ENCODE data around the gene KNL1. TPM values are rescaled to one million over a fixed set of nuclear protein-coding genes. Genes with fewer than 3 reads are reported as not detected.

The KNL1 gene
- total RNA-seq, 4 donors from 2014 or later, result 6.6 to 26.6 (median 12.8) TPM

DNA sequence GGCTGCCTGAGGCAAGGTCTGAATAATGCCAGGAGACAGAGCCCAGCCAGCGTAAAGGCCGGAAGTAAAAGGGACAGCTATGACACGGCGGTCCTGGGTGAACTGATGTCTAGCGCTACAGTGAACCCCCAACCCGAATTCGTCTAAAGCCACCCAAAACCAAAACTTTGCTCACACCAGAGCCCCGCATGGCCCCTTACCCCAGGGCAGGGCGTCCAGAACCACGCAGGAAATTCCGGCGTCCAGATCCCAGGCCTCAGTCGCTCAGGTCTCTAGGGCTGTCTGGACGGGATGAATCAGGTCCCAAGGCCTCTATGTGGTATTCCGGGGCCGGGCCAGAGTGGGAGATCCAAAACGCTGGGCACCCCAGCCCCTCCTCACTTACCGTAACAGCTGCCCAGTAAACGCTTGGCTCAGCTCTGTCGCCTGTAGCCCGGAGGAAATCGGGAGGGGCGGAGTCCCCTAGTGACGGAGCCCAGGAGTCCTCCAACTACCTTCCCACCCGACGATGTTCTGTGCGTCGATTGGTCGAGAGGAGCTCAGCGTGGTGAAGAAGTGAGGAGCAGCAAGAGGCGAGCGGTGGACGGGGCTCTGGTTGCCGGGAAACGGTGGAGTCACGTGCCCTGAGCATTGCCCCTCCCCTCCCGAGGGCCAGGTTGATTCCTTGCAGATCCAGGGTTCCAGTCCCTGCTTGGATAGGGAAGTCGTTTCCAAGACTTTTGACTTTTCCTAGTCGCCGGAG is 29.3 kb upstream of the KNL1 start, which contains the start of gene CCDC32:
TSS of gene CCDC32 (minus strand) at position 452 of the 742 bp plus-strand sequence. CDS start 2,027 bp downstream, outside the sequence.
- no peaks in the 10 kb centered on the region for H3K9me3 ChIP-seq
- peaks cover 0 to 24% (median 4%) of the 10 kb centered on the region in 4 donors for H3K4me1 ChIP-seq
- peak within 1 kb of the TSS; percentile 93 to 97 (median 96) for H3K27ac ChIP-seq
- peak; percentile 97 to 99 (median 98) for DNase-seq
- TF ChIP-seq, protein P1, sequence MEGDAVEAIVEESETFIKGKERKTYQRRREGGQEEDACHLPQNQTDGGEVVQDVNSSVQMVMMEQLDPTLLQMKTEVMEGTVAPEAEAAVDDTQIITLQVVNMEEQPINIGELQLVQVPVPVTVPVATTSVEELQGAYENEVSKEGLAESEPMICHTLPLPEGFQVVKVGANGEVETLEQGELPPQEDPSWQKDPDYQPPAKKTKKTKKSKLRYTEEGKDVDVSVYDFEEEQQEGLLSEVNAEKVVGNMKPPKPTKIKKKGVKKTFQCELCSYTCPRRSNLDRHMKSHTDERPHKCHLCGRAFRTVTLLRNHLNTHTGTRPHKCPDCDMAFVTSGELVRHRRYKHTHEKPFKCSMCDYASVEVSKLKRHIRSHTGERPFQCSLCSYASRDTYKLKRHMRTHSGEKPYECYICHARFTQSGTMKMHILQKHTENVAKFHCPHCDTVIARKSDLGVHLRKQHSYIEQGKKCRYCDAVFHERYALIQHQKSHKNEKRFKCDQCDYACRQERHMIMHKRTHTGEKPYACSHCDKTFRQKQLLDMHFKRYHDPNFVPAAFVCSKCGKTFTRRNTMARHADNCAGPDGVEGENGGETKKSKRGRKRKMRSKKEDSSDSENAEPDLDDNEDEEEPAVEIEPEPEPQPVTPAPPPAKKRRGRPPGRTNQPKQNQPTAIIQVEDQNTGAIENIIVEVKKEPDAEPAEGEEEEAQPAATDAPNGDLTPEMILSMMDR (IDR thresholded peaks at IDR 0.05), result no peak
- TF ChIP-seq POLR2A (IDR thresholded peaks at IDR 0.05), result peak; percentile 67 to 85
- H3K27me3 ChIP-seq, result no peaks in the 10 kb centered on the region
- peak within 1 kb of the TSS; percentile 88 to 95 (median 94) for H3K4me3 ChIP-seq
- peaks cover 0 to 11% (median 0%) of the 10 kb centered on the region in 3 donors for H3K36me3 ChIP-seq

DNA sequence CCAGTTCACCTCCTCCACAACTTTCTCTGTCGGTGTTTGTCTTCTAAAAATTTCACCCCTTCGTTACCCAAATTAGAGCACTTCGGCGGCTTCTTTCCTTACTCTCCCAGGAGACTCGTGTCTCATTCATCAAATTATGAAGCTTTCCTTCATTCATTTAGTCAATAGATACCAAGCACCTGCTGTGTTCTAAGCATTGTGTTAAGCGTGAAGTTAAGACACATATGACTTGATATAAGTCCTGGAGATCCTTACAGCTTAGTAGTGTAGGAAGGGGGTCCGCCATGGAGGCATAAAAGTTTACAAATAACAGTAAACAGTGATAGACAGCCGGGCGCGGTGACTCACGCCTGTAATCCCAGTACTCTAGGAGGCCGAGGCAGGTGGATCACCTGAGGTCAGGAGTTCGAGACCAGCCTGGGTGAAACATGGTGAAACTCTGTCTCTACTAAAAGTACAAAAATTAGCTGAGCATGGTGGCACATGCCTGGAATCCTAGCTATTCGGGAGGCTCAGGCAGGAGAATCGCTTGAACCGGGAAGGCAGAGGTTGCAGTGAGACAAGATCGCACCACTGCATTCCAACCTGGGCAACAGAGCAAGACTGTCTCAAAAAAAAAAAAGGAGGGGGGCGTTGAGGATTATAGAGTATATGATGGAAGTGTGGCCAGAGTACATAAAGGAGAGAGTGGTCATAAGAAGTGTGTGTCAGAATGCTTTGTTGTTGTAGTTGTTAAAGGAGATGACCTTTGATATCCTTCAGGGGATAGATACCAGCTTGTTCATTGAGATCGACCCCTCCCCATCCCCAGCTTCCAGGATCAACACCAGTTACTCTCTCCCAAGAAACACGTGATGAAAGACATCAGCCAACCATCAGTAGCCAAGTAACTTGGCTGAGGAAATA is 28.5 kb upstream of the KNL1 start:
- peak overlapping the region; percentile 44 to 97 (median 94) for H3K27ac ChIP-seq
- peak overlapping the region; percentile 88 to 95 (median 94) for H3K4me3 ChIP-seq
- H3K9me3 ChIP-seq, result no peaks in the 10 kb centered on the region
- DNase-seq, result no peak
- H3K4me1 ChIP-seq, result peaks cover 0 to 32% (median 11%) of the 10 kb centered on the region in 4 donors
- TF ChIP-seq, protein P1 (IDR thresholded peaks at IDR 0.05), result no peak
- TF ChIP-seq POLR2A (IDR thresholded peaks at IDR 0.05), result no peak
- no peaks in the 10 kb centered on the region for H3K27me3 ChIP-seq
- H3K36me3 ChIP-seq, result peaks cover 0 to 11% (median 0%) of the 10 kb centered on the region in 3 donors

DNA sequence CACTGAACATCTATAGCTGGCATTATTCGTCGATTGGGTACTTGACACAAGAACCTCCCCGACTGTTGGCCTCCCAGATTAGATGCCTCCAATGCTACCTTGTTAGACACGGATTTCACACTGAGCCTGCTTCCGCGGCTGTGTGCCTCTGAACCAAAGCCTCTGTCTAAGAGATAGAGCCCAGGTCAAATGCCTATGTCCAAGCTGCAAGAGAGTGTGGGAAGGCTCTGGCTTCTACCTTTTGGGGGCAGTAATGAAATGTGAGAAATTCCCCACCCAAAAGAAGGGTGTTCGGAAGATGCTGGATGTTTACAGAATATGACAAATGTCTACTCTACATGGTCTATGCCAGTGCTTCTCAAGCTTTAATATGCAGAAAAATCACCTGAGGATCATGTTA is 26.9 kb upstream of the KNL1 start:
- Histone ChIP-seq H3K4me3 (no peak overlapping the region), H3K27ac (no peak overlapping the region), H3K36me3 (peaks cover 0 to 5% (median 0%) of the 10 kb centered on the region in 3 donors), H3K4me1 (peaks cover 0 to 28% (median 12%) of the 10 kb centered on the region in 4 donors), H3K27me3 (no peaks in the 10 kb centered on the region), H3K9me3 (no peaks in the 10 kb centered on the region)
- no peak for DNase-seq
- TF ChIP-seq POLR2A (IDR thresholded peaks at IDR 0.05), result no peak
- TF ChIP-seq, protein P1 (IDR thresholded peaks at IDR 0.05), result peak in 1 of 6 experiments; percentile 13

DNA sequence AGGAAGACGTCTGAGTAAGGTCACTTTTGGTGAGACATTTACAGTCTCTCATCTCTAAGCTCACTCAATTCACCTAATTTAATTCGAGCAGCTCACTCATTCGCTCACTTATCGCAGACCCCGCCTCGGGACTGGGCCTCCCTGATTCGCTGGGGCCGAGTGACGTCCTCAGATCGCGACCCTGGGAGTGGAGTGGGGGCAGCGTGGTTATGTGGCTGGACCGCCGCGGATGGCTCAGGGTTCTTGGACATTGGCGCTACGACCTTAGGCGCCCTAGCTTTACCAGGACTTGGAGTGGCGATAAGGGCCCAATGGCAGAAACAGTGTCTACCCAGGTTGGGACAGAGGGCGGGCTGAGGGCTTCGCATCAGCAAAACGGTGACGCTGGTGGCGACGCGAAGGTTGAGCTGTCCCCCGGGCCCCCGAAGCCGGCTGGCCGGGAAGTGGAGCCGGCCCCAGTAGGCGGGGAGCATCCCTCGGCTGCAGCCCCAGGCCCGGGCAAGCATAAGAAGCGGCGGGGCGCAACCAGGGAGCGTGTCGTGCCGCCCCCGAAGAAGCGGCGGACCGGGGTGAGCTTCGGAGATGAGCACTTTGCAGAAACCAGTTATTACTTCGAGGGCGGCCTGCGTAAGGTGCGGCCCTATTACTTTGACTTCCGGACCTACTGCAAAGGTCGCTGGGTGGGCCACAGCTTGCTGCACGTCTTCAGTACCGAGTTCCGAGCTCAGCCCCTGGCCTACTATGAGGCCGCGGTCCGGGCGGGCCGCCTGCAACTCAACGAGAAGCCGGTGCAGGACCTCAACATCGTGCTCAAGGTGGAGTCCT is 24.7 kb upstream of the KNL1 start, which contains the start of gene RPUSD2:
TSS of gene RPUSD2 (plus strand) at position 171 of the 825 bp plus-strand sequence. CDS start at position 210, 39 bp downstream.
- H3K9me3 ChIP-seq, result no peaks in the 10 kb centered on the region
- DNase-seq, result peak; percentile 92 to 96 (median 96)
- H3K36me3 ChIP-seq, result peaks cover 0 to 14% (median 0%) of the 10 kb centered on the region in 3 donors
- peak within 1 kb of the TSS; percentile 74 to 95 (median 76) for H3K4me3 ChIP-seq
- H3K27me3 ChIP-seq, result no peaks in the 10 kb centered on the region
- TF ChIP-seq, protein P1 (IDR thresholded peaks at IDR 0.05), result no peak
- TF ChIP-seq POLR2A (IDR thresholded peaks at IDR 0.05), result peak; percentile 49 to 73
- peak within 1 kb of the TSS; percentile 77 to 87 (median 82) for H3K27ac ChIP-seq
- peaks cover 0 to 22% (median 10%) of the 10 kb centered on the region in 4 donors for H3K4me1 ChIP-seq
